Measurements from ENCODE around the gene PRKCE.

PRKCE gene

DNA sequence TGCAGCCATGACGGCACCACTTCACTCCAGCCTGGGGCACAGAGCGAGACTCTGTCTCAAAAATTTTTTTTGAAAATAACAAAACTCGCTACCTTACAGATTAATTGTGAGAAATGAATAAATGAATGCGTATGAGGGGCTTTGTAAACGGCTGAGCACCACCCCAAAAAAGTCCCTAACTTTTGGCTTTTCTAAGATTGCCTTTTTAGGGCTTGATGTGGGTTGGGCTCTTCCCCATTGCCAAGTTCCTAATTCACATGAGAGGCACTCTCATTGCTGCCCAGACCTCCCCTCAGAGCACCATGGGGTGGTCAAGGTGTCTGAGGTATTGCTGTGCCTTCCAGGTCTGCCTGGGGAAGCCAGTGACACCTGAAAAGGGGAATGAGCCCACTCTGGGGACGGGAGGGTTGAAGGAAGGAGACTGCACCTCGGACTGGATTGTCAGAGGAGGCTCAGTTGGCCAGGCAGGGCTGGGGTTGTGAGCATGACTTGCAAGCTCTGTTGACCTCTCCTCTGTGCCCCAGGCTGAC, 186.4 kb downstream of the PRKCE start:
- TF ChIP-seq, protein P1, sequence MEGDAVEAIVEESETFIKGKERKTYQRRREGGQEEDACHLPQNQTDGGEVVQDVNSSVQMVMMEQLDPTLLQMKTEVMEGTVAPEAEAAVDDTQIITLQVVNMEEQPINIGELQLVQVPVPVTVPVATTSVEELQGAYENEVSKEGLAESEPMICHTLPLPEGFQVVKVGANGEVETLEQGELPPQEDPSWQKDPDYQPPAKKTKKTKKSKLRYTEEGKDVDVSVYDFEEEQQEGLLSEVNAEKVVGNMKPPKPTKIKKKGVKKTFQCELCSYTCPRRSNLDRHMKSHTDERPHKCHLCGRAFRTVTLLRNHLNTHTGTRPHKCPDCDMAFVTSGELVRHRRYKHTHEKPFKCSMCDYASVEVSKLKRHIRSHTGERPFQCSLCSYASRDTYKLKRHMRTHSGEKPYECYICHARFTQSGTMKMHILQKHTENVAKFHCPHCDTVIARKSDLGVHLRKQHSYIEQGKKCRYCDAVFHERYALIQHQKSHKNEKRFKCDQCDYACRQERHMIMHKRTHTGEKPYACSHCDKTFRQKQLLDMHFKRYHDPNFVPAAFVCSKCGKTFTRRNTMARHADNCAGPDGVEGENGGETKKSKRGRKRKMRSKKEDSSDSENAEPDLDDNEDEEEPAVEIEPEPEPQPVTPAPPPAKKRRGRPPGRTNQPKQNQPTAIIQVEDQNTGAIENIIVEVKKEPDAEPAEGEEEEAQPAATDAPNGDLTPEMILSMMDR (IDR thresholded peaks at IDR 0.05; ENCODE audit: insufficient read depth, missing control alignments): no peak
- FAIRE-seq (no peak), DNase-seq (ENCODE audit: insufficient read length, low spot score) (no peak)

DNA sequence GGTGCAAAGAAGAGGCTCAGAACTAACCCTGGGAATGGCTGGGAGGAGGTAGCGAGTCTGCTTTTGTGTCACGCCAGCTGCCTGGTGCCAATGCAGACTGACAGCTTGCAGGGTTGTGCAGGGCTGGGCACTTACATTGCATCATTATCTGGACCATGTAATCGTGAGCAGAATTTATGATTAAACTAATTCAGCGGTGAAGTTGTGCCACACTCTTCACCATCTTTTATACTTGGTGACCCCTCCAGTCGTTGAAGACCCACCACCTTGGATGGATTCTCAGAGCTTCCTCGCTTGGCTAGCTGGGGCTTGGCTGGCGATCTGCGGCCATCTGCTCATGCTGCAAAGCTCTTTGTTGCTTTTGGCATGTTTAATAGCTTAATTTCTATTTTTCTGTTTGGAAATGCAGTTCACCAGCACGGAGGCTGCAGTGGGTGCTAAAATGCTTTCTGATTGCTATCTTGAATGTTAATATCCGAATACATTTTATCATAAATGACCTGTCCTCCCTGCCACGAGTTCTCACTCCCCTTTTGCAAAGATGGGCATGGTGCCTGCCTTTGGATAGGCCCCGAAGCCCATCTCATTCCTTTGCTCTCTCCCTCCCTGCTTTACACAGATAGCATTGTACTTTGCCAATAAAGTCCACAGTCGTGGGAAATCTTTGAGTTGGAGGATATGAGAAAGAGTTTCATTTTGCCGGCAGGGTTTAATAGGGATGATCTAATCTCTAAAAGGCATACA, 188.2 kb downstream of the PRKCE start:
- TF ChIP-seq, protein P1 (IDR thresholded peaks at IDR 0.05; ENCODE audit: insufficient read depth, missing control alignments): no peak
- DNase-seq (ENCODE audit: insufficient read length, low spot score) (no peak), FAIRE-seq (no peak)

DNA sequence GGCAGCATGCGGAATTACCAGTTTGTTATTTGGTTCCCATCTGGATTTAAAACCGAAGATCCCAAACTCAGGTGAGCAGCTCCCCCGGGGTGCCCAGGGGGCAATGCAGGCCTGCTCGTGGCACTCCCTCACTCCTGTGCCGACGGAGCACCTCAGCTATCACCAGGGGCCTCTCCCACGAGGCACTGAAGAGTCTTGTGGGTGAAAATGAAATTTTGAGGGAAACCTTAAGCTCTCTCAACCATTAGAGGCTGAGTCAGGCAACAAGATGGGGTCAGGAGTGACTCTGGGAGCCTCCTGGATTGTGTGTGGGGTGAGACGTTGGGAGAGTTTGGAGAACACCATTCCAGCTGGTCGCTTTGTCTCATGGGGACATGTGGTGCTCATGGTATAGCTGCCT, 189.0 kb downstream of the PRKCE start:
- FAIRE-seq (no peak), DNase-seq (ENCODE audit: insufficient read length, low spot score) (no peak)
- TF ChIP-seq, protein P1 (IDR thresholded peaks at IDR 0.05; ENCODE audit: insufficient read depth, missing control alignments): no peak

DNA sequence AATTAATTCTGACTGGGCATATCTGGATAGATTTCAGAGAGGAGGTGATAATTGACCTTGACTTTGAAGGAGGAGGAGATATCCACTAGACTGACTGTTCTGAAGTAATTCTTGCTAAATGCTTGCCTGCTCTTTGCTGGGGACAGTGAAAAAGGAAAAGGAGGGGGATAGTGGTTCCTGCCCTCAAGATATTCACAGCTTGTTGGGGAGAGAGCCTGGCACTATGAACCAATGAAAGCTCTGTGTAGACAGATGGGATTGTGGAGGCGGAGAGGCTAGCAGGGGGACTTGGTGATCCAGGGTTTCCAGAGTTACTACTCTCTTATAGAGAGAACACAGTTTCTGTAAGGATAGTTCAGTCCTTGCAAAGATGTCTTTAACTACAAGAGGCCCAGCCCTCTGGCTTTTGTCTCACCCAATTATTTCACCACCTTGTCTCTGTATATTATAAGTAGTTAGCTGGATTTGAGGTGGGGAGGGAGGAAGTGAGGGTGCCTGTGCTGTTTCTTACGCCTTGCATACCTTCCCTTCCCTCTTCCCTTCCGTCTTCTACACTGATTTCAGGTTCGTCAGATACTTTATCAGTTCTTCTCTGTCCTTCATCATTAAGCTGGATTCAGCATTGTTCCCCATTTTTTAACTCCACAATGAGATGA, 190.4 kb downstream of the PRKCE start:
- no peak for FAIRE-seq
- no peak for DNase-seq (ENCODE audit: insufficient read length, low spot score)
- TF ChIP-seq, protein P1 (IDR thresholded peaks at IDR 0.05; ENCODE audit: insufficient read depth, missing control alignments): no peak

DNA sequence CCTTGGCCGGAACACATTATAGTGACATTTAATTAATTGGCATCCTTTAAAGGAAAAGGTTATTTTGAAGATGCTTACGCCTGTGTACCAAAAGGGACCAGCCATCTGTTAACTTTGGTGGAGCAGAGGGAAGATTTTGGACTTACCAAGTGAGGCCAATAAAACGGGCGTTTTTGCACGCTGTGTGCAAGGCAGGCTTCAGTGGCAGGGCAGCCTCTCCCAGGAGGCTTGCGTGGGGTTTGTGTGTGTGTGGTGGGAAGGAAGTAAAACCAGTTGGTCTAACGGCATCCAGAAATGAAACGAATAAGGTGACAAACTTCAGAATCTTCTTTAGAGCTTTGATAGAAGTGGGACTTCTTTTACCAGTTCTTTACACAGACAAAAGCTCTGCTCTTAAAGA, 191.7 kb downstream of the PRKCE start:
- DNase-seq (ENCODE audit: insufficient read length, low spot score): no peak
- TF ChIP-seq, protein P1 (IDR thresholded peaks at IDR 0.05; ENCODE audit: insufficient read depth, missing control alignments): no peak
- no peak for FAIRE-seq

DNA sequence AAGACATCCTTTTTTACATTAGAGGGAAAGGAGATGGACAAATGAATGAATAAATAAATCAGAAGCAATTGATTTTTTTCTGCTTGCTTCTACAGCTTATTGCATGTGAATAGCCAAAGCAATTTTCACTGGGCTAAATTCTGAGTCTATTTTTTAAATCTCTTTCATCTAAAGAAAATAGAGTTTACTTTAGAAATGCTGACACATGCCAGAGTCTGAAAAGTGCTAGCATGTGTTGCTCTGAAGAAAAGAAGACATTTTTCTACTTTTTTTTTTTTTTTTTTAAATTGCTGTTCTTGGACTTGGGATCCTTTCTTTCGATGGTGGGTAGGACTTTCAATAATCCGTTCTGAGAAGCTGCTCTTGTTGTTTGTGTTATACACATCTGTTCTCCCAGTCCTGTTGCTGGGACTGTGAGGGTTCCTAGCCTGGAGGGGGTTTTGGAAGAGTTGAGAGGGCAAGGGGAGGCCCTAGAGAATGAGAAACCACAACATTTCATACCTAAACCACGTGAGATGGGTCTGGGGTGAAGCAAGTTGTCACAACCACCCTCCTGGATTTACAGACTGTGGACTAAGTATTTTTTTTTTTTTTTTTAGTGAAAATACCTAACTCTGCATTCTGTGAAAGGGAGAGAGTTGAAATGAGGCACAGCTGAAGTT, 193.5 kb downstream of the PRKCE start:
- DNase-seq (ENCODE audit: insufficient read length, low spot score) (no peak), FAIRE-seq (no peak)
- TF ChIP-seq, protein P1 (IDR thresholded peaks at IDR 0.05; ENCODE audit: insufficient read depth, missing control alignments): no peak

Data from D721Med (cell line).